ENCODE results near the gene ELK1.

Gene ELK1

DNA sequence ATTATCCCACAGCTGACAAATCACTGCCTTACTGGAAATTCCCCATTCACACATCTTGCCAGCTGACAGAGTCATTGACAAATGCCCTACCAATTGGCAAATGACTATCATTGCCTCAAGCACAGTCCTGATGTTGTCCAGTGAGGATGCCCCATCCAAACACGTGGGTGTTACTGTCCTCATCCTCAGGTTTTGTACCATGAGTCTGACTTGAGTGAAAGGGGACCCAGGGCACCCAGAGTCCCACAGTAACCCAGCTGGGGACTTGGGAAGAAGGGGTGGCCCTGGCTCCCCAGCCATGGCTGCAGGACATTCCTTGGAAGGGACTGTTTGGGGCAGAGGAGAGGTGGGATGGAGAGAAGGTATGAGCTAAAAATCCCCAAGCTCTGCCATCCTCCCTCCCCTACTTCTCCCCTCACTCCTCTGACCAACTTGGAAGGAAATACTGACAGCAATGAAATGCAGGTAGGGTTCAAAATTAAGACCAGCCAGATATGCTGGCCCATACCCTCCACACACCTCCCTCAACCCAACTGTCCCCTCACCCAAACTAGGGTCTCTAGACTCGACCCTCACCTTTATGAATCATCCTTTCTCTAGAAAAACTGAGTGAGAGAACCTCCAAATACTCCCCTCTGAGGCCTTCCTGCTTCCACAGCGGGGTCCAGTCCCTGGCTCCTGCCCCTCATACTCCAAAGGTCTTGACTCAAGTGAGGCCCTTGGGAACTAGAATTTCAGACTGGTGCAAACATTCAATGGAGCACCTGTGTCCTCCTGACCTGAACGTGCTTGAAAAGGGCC lies 63.1 kb downstream of the ELK1 start:
- Mint-ChIP-seq H3K27ac (no peak overlapping the region), H3K36me3 (peaks cover 1 to 6% of the 10 kb centered on the region in 2 donors), H3K4me3 (no peak overlapping the region), H3K27me3 (peaks cover 0 to 10% of the 10 kb centered on the region in 2 donors), H3K9me3 (no peaks in the 10 kb centered on the region), H3K4me1 (peaks cover 9 to 13% of the 10 kb centered on the region in 2 donors)
- ATAC-seq (replicated peaks) (no peak), DNase-seq (no peak)

GRCh38 chrX:47586043-47586787 lies 64.1 kb downstream of the ELK1 start:
- Mint-ChIP-seq H3K9me3 (no peaks in the 10 kb centered on the region), H3K36me3 (peaks cover 1 to 6% of the 10 kb centered on the region in 2 donors), H3K27ac (no peak overlapping the region), H3K27me3 (peaks cover 0 to 10% of the 10 kb centered on the region in 2 donors), H3K4me1 (peaks cover 14 to 21% of the 10 kb centered on the region in 2 donors), H3K4me3 (no peak overlapping the region)
- ATAC-seq (replicated peaks), result no peak
- DNase-seq, result no peak

Measured in stimulated activated naive B cell treated with anti-CD40 and anti-IgM and Interleukin-4, amounts not matched to agents 10 μg/mL and 1 μg/mL and 100 μg/mL, for 72 hours (primary cell).